Adrenal gland (tissue), 5 donors: ENCODE results near the gene CCDC61.

Source experiments
- POLR2A ChIP-seq, 2 donors: fragments of 450-650 bp; IDR thresholded peaks; one replicate each; pipeline ENCODE4 v1.6.1; 2017; ENCODE audit warnings: antibody characterized with exemption in 2 of 2, mild to moderate bottlenecking in 2 of 2, moderate library complexity in 1 of 2
- TF ChIP-seq, protein P1 (sequence below), 6 experiments: fragments of 450-650 bp in 4 of 6; fragments of 200-600 bp in 2 of 6; sonication (generic) in 1 of 6; IDR thresholded peaks; 1 replicate in 5 of 6; 2 replicates in 1 of 6; pipeline versions ENCODE4 v1.5.1 to v1.8.0; 2016 to 2021; ENCODE audit warnings: antibody characterized with exemption in 6 of 6, mild to moderate bottlenecking in 2 of 6, moderate library complexity in 1 of 6
- donor health status: DM: no; HTN: no; CAD: no.

DNA sequence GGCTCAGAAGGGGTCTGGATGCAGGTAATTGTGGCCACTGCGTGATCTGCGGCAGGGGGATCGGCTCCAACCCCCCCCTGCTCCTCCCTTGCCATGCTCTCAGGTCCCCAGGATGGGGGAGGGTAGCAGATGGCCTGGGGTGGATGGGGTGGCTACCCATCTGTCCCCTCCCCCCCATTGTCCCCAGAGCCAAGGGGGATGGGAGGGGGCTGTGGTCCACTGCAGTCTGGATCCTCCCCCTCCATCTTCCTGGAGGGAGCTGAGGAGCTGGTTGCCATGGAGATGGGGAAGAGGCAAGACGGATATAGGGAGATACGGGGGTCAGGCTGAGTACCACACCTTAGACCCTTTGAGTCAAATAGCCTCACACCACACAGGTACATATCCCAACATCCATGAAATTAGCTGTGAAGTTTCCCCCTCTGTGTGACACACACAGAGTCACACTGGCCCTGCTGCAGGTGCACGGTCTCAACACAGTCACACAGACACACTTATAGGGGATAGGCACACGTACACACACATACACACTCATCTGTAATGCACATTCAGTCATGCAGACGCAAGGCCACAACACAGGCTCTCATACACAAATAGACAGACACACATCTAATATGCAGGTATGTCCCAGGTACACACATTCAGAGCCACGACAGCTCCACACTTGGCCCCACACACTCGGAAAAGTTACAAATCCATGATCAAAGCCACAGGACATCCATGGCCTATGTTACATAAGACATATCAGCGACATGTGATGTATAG lies 19.8 kb upstream of the CCDC61 start:
- TF ChIP-seq, protein P1, sequence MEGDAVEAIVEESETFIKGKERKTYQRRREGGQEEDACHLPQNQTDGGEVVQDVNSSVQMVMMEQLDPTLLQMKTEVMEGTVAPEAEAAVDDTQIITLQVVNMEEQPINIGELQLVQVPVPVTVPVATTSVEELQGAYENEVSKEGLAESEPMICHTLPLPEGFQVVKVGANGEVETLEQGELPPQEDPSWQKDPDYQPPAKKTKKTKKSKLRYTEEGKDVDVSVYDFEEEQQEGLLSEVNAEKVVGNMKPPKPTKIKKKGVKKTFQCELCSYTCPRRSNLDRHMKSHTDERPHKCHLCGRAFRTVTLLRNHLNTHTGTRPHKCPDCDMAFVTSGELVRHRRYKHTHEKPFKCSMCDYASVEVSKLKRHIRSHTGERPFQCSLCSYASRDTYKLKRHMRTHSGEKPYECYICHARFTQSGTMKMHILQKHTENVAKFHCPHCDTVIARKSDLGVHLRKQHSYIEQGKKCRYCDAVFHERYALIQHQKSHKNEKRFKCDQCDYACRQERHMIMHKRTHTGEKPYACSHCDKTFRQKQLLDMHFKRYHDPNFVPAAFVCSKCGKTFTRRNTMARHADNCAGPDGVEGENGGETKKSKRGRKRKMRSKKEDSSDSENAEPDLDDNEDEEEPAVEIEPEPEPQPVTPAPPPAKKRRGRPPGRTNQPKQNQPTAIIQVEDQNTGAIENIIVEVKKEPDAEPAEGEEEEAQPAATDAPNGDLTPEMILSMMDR (IDR thresholded peaks at IDR 0.05), result no peak
- no peak for TF ChIP-seq POLR2A (IDR thresholded peaks at IDR 0.05)
